Transverse colon (tissue), 4 donors: ENCODE data around the gene OR56A4.

ENCODE experiments used
- CTCF ChIP-seq, 5 experiments: fragments of 200-600 bp in 3 of 5; fragments of 450-650 bp in 2 of 5; sonication (generic) in 3 of 5; IDR thresholded peaks; 1 replicate in 2 of 5; 2 replicates in 3 of 5; pipeline ENCODE4 v1.5.1; 2016 to 2017; ENCODE audit warnings: antibody characterized with exemption in 5 of 5, inconsistent platforms in 3 of 5, mild to moderate bottlenecking in 2 of 5, moderate library complexity in 1 of 5
- EP300 ChIP-seq: sonication (generic); formaldehyde crosslinking; IDR thresholded peaks from one replicate; pipeline ENCODE4 v1.6.1; 2017; ENCODE audit warnings: antibody characterized with exemption, low read depth
- POLR2A ChIP-seq: fragments of 450-650 bp; IDR thresholded peaks from one replicate; pipeline ENCODE4 v1.6.1; 2016; ENCODE audit warnings: antibody characterized with exemption, mild to moderate bottlenecking, moderate library complexity
- POLR2AphosphoS5 ChIP-seq, 3 donors: sonication (generic); formaldehyde crosslinking; IDR thresholded peaks; one replicate each; pipeline ENCODE4 v1.6.1; 2016; ENCODE audit warnings: antibody characterized with exemption in 3 of 3

- no peak for TF ChIP-seq POLR2A
- no peak for TF ChIP-seq POLR2AphosphoS5 (IDR thresholded peaks at IDR 0.05)
- TF ChIP-seq CTCF (IDR thresholded peaks at IDR 0.05): no peak
- TF ChIP-seq EP300: no peak
Observed at GRCh38 chr11:6012035-6012668, 5.4 kb upstream of the OR56A4 start.
